ENCODE measurements around the gene FOXP1.

DNA sequence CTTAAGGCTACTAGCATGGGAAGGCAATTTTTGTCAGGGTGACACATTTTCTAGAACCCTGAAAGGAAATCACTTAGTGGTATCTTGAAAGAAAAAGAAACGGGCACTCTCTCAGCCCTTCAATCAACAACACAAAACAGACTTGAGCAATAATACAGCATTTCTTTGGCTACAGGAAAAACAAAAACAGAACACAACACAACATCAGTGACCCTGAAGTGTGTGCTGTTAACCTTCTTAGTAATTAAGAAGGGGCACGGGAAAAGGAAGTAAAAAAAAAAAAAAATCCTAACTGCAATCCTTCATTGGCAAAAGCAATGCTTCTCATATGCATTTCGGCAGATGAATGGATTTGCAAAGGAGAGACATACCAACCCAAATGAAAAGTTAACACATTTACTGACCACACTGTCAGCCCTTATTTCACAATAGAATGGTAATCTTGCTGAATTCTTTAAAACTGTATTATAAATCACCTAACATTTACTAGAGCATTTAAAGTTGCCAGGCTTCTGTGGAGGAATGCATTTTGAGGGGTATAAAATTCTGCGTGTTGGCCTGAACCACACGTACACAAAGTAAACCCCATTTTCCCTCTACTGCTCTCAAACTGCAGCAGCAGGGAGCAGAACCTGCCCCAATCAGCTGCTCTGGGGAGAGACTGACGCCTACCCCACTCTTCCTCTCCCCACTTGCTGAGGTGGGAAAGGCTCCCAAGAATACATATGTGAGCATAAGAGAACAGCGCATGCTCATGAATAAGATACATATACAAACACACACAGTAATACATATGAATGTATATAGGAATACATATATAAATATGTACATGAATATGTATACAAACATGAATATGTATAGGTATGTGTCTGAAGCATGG lies 198.5 kb downstream of the FOXP1 start:
- TF ChIP-seq, protein P1, sequence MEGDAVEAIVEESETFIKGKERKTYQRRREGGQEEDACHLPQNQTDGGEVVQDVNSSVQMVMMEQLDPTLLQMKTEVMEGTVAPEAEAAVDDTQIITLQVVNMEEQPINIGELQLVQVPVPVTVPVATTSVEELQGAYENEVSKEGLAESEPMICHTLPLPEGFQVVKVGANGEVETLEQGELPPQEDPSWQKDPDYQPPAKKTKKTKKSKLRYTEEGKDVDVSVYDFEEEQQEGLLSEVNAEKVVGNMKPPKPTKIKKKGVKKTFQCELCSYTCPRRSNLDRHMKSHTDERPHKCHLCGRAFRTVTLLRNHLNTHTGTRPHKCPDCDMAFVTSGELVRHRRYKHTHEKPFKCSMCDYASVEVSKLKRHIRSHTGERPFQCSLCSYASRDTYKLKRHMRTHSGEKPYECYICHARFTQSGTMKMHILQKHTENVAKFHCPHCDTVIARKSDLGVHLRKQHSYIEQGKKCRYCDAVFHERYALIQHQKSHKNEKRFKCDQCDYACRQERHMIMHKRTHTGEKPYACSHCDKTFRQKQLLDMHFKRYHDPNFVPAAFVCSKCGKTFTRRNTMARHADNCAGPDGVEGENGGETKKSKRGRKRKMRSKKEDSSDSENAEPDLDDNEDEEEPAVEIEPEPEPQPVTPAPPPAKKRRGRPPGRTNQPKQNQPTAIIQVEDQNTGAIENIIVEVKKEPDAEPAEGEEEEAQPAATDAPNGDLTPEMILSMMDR (IDR thresholded peaks at IDR 0.05; ENCODE audit: low read length), result no peak
- TF ChIP-seq EZH2 (IDR thresholded peaks at IDR 0.05; ENCODE audit: borderline replicate concordance, low read length), result no peak
